Tongue (tissue), 2 donors: ENCODE results near the gene RTN4. TPM values are rescaled to one million over a fixed set of nuclear protein-coding genes. Genes with fewer than 3 reads are reported as not detected.

Experiments
- DNase-seq: peaks from one replicate; pipeline ENCODE4 v3.0.0-alpha.2; 2015
- total RNA-seq: library from RNA; depleted of rRNA; stranded (reverse); fragments of >200 nt; gene quantifications from one replicate; pipeline ENCODE4 v1.2.3, GENCODE V29; 2014

Gene RTN4
- total RNA-seq, 1 donor from 2014 or later, result 539 TPM

DNA sequence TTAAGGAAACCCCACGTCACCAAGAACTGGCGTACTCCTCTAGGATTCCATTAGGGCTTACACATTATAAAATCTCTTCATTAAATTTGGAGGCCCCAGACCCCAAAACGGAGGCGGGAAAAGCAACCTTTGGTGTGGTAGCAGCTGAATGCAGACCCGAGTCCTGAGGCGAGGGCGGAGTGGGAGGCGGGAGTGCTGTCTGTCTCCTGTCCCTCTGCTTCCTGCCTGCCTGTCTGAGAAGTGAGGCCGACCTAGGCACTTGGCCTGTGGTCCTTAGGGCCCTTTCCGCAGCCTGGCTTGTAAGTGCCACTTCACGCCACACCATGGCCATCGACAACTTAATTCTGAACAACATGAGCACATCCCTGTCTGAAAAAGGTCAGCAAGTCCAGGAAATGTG lies 102.1 kb downstream of the RTN4 start:
- no peak for DNase-seq

DNA sequence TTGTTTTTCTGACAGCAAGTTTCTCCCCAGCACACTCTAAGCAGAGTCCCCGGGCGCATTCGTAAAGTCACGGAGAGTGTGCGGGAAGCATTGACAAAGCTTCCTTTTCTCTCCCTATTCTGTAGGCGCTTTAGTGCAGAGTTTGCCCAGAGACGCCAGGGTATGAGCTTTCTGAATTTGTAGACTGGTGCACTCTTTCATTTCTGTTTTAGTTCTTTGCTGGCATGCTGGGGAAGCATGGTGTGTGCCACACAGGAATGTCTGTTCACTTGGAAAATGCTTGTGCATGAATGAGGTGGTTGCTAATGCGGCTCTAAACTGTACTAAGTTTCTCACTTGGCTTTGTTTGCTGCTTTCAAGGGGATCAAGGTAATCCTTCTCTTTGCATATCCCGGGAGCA lies 102.6 kb downstream of the RTN4 start:
- DNase-seq, result no peak

DNA sequence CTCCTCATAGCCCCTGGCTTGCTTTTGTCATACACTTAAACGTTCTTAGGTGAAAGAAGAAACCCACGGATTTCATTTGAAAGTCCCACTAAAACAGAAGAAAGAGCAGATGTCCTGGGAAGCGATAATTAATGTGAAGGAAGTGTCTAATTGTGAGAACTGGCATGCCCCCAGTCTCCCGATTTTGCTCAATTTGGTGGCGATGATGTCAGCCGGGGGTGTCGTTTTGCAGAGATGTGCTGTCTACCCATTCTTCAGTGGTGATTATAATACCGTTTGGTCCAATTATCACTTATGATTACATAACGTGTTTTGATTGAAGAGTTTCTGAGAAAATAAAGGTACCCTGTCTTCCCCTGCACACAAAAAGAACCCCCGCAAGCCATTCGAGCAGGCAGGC lies 103.1 kb downstream of the RTN4 start:
- no peak for DNase-seq

GRCh38 chr2:54946220-54946805 lies 103.9 kb downstream of the RTN4 start:
- DNase-seq, result peak; percentile 63

DNA sequence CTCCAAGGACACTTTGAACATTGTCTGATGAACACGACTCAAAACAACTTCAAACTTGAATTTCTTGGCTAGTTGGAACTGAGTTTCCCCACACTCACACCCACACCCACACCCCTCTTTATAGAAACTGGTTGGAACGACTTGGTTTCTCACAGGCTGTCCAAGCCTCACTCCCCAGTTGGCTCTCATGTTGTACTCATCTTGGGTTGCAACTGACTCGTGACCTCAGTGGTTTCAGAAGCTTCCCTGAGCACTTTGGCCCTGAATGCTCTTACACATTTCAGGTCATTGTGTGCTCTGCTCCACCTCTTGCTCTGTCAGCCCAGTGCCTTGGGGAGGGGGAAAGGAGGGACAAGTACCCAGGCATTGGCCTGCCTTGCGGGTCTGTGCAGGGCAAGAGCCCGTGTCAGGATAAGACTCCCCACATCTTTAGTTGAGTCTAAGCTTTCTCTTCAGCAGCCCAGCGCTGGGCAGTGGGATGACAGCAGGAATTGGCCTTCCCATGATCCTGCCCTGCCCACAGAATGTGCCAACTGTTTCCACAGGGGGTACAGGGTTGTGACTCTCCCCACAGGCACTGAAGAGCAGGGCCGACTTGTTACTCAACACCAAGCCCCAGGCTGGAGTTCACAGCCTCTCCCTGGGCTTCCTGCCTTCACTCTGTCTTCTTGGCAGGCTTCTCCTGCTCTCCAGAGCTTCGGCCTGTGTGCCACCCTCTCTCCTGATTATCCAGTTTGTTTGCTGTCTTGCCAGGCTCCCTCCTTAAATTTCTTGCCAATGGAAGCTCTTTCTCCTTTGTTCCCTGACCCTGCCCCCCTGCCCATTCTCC lies 104.6 kb downstream of the RTN4 start:
- DNase-seq, result peak; percentile 68

DNA sequence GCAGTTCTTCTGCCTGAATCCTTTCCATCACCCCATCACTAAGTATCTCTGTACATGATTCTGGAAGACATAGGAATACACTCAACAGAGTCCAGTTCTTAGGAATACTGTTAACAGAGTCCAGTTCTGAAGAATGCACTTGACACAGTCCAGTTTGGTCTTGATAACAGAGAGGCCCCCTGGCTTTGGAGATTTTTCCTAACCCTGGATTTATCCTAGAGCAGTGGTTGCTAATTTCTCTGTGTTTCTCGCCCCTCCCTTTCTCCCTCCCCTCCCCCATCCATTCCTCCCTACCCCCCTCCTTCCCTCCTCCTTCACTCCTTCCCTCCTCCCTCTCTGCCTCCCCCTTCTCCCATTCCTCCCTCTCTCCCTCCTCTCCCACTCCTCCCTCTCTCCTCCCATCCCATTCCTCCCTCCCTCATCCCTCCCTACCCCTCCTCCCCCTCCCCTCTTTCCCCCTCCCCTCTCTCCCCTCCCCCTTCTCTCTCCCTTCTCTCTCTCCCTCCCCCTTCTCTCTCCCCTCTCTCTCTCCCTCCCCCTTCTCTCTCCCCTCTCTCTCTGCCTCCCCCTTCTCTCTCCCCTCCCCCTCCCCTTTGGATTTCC lies 105.4 kb downstream of the RTN4 start:
- DNase-seq, result no peak

- DNase-seq, result no peak
Measured at GRCh38 chr2:54942373-54942772, 107.9 kb downstream of the RTN4 start.

GRCh38 chr2:54941248-54941984 lies 108.8 kb downstream of the RTN4 start:
- DNase-seq, result no peak

DNA sequence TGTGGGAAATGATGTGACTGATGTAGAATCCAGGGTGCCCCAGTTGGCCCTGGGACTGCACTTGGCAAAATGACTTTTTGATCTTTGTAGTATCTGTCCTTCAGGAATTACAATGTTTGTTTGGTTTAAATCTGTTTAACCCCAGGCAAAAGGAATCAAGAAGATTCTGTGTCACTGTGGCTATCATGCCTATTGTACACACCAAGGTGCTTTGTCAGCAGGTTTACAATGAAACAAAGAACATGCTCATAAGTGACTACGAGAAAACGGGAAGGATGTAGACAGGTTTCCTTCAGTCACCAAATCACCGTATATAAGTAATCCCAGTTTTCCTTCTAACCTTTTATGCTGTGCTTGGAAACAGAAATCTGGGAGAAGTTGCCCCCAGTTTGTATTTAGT lies 109.5 kb downstream of the RTN4 start:
- no peak for DNase-seq

DNA sequence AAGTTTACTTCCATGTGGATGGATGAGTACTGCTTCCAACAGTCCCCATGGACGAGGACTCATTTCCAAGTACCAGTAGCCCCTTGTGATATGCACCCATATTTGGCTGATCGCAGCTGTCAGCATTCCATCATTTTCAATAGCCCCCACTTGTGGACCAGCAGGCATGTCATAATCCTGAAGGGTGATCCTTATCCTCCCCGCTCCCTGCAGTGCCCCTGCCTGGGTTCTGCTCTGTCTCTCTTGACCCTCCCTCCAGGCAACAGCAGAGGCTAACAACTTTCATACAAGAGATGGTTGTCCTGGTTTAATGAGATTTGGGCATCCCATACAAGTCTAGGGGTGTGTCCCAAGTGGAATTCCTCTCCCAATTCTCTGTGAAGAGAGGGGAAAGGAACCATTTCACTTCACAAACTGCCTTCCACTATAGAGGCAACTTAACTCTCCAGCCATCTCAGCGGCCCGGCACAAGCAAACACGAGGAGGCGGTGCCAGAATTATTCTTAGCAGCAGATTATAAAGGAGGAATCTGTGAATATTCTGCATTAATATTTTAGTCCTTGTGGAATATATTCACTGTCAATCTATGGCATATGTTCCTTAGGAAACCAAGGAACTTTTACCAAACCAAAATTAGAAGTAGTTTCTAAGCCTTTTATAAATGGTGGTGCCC lies 110.7 kb downstream of the RTN4 start:
- peak; percentile 79 for DNase-seq

DNA sequence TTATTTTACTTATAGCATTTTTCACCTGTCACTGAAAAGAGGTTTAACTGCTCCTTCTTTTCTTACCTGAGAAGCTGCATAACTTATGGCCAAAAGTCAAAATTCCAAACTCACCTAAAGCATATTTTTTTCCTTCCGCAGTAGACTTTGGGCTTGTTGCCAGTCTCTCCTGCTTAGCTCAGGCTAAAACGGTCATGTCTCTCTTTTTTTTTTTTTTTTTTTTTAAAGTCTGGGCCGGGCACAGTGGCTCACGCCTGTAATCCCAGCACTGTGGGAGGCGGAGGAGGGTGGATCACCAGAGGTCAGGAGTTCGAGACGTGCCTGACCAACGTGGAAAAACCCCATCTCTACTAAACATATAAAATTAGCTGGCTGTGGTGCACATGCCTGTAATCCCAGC lies 113.5 kb downstream of the RTN4 start:
- DNase-seq, result no peak

GRCh38 chr2:54935389-54935788 lies 114.9 kb downstream of the RTN4 start:
- DNase-seq, result no peak

DNA sequence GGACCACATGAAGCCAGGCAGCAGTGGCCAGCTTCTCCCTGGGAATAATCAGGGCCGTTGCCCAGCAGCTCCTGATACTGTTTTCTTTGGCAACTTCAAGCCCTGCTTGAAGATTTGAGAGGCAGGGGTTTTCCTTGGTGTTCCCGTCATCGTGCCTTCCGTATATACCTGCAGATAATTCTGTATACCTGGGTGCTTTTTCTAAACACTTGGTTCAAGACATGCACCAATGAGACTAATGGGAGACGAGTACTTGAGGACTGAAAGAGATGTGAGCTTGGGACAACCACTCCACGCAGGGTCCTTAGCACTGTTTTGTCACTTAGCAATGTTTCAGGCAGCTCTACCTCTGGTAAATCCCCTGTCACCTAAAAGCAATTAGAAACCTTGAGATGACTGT lies 118.8 kb downstream of the RTN4 start:
- no peak for DNase-seq

DNA sequence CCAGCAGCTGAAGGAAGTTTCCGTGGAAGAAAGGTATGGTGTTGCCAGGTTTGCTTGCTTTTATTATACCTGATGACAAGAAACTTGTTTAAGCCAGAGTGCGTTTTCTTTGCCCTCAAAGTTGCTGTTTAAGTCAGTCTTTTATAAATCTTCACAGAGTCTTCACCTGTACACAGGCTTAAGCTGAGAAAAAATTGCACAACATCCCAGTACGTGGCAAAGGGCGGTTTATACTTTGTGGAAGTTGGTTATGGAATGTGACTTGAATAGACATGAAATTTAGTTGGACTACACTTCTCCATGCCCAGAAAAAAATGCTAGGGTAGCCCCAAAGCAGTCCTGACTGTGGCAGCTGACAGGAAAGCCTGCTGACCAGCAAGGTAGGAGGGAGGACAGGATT lies 121.5 kb downstream of the RTN4 start:
- DNase-seq, result no peak

DNA sequence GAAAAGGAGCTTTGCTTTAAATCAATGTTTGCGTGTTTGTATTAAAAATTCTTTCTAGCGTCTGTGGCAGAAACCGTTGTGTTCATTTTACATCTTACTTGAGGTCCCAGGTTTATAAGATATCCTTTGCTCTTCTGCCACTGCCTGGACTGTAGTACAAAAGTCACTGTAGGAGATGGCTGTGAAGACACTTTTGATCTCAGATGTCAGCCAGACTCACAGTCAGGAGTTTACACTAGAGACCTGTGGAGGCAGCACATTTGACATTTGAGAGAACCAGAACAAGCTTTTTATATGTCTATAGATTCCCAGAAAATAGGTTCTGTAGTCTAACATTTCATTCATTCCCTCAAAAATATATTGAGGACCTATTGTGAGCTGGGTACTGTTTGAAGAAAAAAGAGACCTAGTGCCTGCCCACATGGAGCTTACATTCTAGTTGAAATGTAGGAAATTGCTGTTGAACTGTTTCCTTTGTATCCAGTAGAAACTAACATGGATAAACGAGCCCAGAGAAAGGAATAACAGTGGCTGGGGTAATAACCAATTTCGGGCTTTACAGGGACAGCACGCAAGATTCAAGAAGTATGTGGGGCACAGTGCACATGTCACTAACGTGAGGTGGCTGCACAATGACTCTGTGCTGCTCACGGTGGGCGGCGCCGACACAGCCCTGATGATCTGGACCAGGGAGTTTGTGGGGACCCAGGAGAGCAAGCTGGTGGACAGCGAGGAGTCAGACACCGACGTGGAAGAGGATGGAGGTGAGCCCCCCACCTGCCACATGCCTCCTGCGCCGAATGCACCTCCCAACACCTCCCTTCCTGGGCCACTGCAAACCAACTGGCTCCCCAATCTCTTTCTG lies 122.3 kb downstream of the RTN4 start:
- DNase-seq, result no peak

DNA sequence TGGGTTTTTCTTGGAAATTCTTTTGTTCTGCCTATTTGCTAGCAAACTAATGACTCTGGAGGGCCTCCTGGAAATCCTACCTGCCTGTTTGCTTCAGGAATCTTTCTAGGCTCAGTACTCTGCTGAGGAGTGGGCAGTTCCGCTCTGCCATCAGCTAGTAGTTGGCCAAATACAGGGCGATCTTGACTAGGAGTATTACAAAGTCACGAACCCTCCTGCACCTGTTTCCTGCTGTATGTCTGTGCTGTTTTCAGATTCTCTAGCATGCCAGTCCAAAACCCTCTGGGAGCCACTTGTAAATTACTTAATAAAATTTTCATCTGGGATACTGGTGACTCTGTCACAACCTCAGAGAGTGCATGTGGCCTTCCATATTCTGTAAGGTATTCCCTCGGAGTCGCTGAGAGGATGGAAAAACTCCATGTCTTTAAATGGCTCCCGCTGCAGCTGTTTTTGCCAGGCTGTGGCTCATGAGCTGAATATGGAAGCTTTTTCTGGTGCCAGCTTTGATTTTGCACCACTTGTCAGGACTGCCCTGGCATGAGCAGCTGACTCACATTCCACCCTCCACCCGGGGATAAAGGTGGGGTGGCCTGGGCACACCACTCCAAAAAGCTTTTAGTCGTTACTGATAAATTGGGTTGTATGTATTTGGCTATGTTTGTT lies 123.0 kb downstream of the RTN4 start:
- DNase-seq, result peak; percentile 66

- no peak for DNase-seq
Measured at GRCh38 chr2:54925022-54925421, 125.2 kb downstream of the RTN4 start.

DNA sequence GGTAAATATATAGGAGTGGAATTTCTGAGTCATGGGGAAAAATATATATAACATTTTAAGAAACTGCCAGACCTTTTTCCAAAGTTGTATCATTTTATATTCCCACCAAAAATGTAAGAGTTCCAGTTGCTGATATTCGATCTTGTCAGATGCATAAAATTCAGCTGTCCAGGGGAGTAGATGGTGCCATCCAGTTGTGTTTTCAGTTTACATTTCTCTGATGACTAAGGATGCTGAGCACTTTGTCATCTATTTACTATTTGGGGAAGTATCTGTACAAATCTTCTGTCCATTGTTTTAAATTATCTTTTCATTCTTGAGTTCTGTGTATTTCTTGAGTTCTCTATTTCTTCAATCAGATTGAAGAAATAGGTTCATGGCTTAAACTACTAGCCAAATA lies 126.1 kb downstream of the RTN4 start:
- no peak for DNase-seq
